Esophagus squamous epithelium (tissue), 5 donors: Measurements from ENCODE around the gene TULP4. TPM values are rescaled to one million over a fixed set of nuclear protein-coding genes. Genes with fewer than 3 reads are reported as not detected.

ENCODE experiments used
- DNase-seq: peaks from one replicate; lab custom pipeline; 2025; lab: John Stamatoyannopoulos, UW
- H3K27ac ChIP-seq, 4 donors: fragments of 200-600 bp; sonication (generic); one replicate each; pipeline ENCODE4 v1.5.1; 2016 to 2019; ENCODE audit warnings: mild to moderate bottlenecking in 1 of 4
- H3K27me3 ChIP-seq, 4 donors: fragments of 200-600 bp; sonication (generic); 1 replicate in 3 of 4; 2 replicates in 1 of 4; pipeline versions ENCODE4 v1.5.1 to v1.6.0; 2017 to 2021; ENCODE audit warnings: antibody characterized with exemption in 1 of 4
- H3K36me3 ChIP-seq, 3 donors: fragments of 200-600 bp; sonication (generic); one replicate each; pipeline ENCODE4 v1.5.1; 2016 to 2019
- H3K4me1 ChIP-seq, 3 donors: fragments of 200-600 bp; sonication (generic); one replicate each; pipeline ENCODE4 v1.5.1; 2017 to 2019
- H3K4me3 ChIP-seq, 4 donors: fragments of 200-600 bp; sonication (generic); 1 replicate in 3 of 4; 2 replicates in 1 of 4; pipeline ENCODE4 v1.5.1; 2016 to 2019; ENCODE audit warnings: mild to moderate bottlenecking in 2 of 4, moderate library complexity in 1 of 4
- H3K9me3 ChIP-seq, 3 donors: fragments of 200-600 bp; sonication (generic); one replicate each; pipeline ENCODE4 v1.5.1; 2016 to 2019
- POLR2A ChIP-seq, 4 donors: fragments of 450-650 bp; IDR thresholded peaks; one replicate each; pipeline ENCODE4 v1.6.1; 2017; ENCODE audit warnings: antibody characterized with exemption in 4 of 4, mild to moderate bottlenecking in 4 of 4, moderate library complexity in 3 of 4
- WGBS, 2 donors: methylation state at CpG; one replicate each; pipeline ENCODE4 v1.1.5; 2018; 5-methylcytosine and 5-hydroxymethylcytosine counted together
- intact Hi-C: fragments of 100-400 bp; cut with DNase I; formaldehyde crosslinking; loops from one replicate; pipeline ENCODE4 v1.15.0; 2022
- total RNA-seq, 4 donors: library from RNA; depleted of rRNA; stranded (reverse); fragments of >200 nt; gene quantifications; one replicate each; pipeline ENCODE4 v1.1.0, GENCODE V29; 2016
- TF ChIP-seq, protein P1 (sequence below), 6 experiments: fragments of 450-650 bp in 4 of 6; fragments of 200-600 bp in 2 of 6; sonication (generic) in 2 of 6; IDR thresholded peaks; one replicate each; pipeline ENCODE4 v1.5.1; 2016 to 2019; ENCODE audit warnings: antibody characterized with exemption in 6 of 6, mild to moderate bottlenecking in 4 of 6, moderate library complexity in 4 of 6
- donor health status: DM: yes; HTN: yes; CAD: no.

Gene TULP4
- total RNA-seq, 4 donors from 2014 or later, result 50.9 to 104 (median 59.2) TPM

DNA sequence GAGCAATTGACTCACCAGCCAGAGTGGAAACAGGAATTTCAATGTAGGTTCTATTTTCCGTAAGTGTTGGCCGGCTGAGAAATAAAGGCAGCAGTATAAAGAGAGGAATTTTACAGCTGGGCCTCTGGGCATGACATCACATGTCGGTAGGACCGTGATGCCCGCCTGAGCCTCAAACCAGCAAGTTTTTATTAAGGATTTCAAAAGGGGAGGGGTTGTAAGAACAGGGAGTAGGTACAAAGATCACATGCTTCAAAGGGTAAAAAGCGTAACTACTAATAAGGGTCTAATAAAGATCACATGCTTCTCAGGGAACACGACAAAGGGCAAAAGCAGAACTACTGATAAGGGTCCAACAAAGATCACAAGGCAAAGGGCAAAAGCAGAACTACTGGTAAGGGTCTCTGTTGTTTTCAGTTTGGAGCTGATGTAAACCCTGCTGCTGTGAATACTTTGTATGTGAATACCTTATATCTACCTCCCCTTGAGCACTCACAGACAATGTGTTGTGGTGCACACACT is 9.0 kb upstream of the TULP4 start:
- H3K4me3 ChIP-seq, result no peak overlapping the region
- H3K4me1 ChIP-seq, result peaks cover 0 to 27% (median 16%) of the 10 kb centered on the region in 3 donors
- TF ChIP-seq POLR2A (IDR thresholded peaks at IDR 0.05), result no peak
- TF ChIP-seq, protein P1, sequence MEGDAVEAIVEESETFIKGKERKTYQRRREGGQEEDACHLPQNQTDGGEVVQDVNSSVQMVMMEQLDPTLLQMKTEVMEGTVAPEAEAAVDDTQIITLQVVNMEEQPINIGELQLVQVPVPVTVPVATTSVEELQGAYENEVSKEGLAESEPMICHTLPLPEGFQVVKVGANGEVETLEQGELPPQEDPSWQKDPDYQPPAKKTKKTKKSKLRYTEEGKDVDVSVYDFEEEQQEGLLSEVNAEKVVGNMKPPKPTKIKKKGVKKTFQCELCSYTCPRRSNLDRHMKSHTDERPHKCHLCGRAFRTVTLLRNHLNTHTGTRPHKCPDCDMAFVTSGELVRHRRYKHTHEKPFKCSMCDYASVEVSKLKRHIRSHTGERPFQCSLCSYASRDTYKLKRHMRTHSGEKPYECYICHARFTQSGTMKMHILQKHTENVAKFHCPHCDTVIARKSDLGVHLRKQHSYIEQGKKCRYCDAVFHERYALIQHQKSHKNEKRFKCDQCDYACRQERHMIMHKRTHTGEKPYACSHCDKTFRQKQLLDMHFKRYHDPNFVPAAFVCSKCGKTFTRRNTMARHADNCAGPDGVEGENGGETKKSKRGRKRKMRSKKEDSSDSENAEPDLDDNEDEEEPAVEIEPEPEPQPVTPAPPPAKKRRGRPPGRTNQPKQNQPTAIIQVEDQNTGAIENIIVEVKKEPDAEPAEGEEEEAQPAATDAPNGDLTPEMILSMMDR (IDR thresholded peaks at IDR 0.05), result no peak
- peaks cover 0 to 4% (median 0%) of the 10 kb centered on the region in 3 donors for H3K9me3 ChIP-seq
- intact Hi-C loops, result no loop called here
- WGBS, 2 donors, result 32 to 64% methylated on average over 7 of the region's 7 CpGs
- H3K27ac ChIP-seq, result no peak overlapping the region
- H3K27me3 ChIP-seq, result no peaks in the 10 kb centered on the region
- H3K36me3 ChIP-seq, result peaks cover 0 to 8% (median 0%) of the 10 kb centered on the region in 3 donors
- no peak for DNase-seq

DNA sequence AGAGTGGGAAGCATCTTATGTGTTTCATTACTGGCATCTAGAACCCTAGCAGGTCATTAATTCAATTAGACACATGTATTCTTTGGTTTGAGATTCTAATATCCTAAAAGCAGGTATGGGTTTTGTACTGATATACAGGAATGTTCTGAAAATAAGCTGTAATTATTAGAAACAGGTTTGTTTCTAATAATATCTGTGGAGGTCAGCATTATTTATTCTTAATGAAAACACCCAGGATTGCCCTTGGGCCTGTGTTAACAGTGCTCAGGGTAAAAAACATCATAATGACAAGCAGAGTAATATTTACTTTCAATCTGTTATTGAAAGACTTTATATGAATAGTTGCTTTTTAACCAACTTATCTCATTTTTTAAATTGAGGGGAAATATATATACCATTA is 8.0 kb upstream of the TULP4 start:
- intact Hi-C loops, result no loop called here
- H3K27ac ChIP-seq, result no peak overlapping the region
- H3K4me3 ChIP-seq, result no peak overlapping the region
- no peaks in the 10 kb centered on the region for H3K9me3 ChIP-seq
- no peak for DNase-seq
- no peak for TF ChIP-seq POLR2A (IDR thresholded peaks at IDR 0.05)
- TF ChIP-seq, protein P1 (IDR thresholded peaks at IDR 0.05), result no peak
- peaks cover 0 to 24% (median 16%) of the 10 kb centered on the region in 3 donors for H3K4me1 ChIP-seq
- H3K36me3 ChIP-seq, result no peaks in the 10 kb centered on the region
- no peaks in the 10 kb centered on the region for H3K27me3 ChIP-seq

DNA sequence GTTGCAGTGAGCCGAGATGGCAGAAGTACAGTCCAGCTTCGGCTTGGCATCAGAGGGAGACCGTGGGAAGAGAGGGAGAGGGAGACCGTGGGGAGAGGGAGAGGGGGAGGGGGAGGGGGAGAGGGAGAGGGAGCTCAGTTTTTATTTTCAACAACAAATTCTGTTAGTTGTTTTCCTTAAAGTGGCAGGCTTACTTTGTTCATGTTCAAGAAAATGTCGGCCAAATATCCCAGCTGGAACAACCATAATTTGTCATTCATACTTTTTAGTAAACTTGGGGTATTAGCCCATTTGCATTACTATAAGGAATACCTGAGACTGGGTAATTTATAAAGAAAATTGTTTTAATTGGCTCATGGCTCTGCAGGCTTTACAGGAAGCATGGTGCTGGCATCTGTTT is 2.5 kb upstream of the TULP4 start:
- WGBS, 2 donors, result 96 to 97% methylated on average over 3 to 4 of the region's 5 CpGs
- TF ChIP-seq, protein P1 (IDR thresholded peaks at IDR 0.05), result no peak
- no peak for TF ChIP-seq POLR2A (IDR thresholded peaks at IDR 0.05)
- intact Hi-C loops, result no loop called here
- Histone ChIP-seq H3K9me3 (no peaks in the 10 kb centered on the region), H3K4me3 (no peak overlapping the region), H3K27ac (no peak overlapping the region), H3K27me3 (no peaks in the 10 kb centered on the region), H3K36me3 (peaks cover 0 to 38% (median 0%) of the 10 kb centered on the region in 3 donors), H3K4me1 (no peaks in the 10 kb centered on the region)
- DNase-seq, result no peak

DNA sequence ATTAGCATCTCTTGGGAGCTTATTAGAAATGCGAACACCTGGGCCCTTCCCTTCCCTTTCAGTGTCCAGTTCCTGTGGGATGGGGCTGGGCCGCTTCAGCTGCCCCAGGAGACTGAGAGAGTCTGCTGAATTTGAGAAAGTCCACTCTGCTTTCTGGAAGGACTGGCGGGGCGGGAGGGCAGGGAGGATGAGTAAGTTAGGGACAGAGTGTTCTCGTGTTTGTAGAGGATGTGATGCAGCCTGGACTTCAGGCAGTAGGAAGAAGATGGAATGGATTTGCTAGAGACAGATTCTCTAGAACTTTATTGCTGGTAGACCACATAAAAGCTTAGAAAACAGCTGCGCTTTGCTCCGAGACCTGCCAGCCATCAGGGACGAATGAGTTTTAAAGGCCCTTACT is 1.1 kb upstream of the TULP4 start:
- H3K27ac ChIP-seq, result no peak overlapping the region
- H3K36me3 ChIP-seq, result peaks cover 0 to 46% (median 0%) of the 10 kb centered on the region in 3 donors
- no peaks in the 10 kb centered on the region for H3K27me3 ChIP-seq
- DNase-seq, result no peak
- no peak overlapping the region for H3K4me3 ChIP-seq
- no peaks in the 10 kb centered on the region for H3K4me1 ChIP-seq
- intact Hi-C loops, result no loop called here
- WGBS, 2 donors, result 79 to 92% methylated on average over 4 to 7 of the region's 8 CpGs
- TF ChIP-seq, protein P1 (IDR thresholded peaks at IDR 0.05), result no peak
- H3K9me3 ChIP-seq, result no peaks in the 10 kb centered on the region

DNA sequence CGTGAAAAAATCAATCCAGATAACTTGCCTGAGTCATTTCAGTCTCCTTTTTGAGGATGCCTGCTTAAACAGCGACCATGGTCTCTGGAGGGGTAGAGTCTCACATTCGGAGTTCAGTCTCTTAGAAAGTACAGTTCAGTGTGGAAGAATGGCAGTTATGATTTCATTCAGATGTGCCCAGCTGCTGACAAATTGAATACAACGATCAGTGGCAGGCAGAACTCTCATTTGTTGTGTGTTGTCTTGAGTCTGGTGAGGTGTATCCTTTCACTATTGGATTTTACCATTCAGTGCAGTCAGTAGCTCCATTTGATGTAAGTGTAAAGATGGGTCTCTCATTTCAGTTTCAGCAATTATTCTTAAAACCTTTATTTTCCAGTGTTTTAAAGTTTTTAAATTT is 639 bp upstream of the TULP4 start:
- DNase-seq, result no peak
- TF ChIP-seq, protein P1 (IDR thresholded peaks at IDR 0.05), result no peak
- TF ChIP-seq POLR2A (IDR thresholded peaks at IDR 0.05), result no peak
- 71 to 85% methylated on average over 4 of the region's 4 CpGs for WGBS, 2 donors
- H3K27me3 ChIP-seq, result no peaks in the 10 kb centered on the region
- H3K36me3 ChIP-seq, result peaks cover 0 to 51% (median 0%) of the 10 kb centered on the region in 3 donors
- no peaks in the 10 kb centered on the region for H3K4me1 ChIP-seq
- intact Hi-C loops, result no loop called here
- H3K4me3 ChIP-seq, result no peak overlapping the region
- peaks cover 0 to 2% (median 2%) of the 10 kb centered on the region in 3 donors for H3K9me3 ChIP-seq
- no peak overlapping the region for H3K27ac ChIP-seq
